Mucosa of rectum (tissue), 2 donors: ENCODE measurements around the gene DPP6.

Experiments
- H3K27ac ChIP-seq, 2 donors: one replicate each; pipeline ENCODE4 v1.7.0; 2013; ENCODE audit warnings: inconsistent platforms in 2 of 2, low read depth in 2 of 2, low read length in 2 of 2
- H3K27me3 ChIP-seq, 2 donors: one replicate each; pipeline ENCODE4 v1.7.0; 2013; ENCODE audit warnings: low read length in 2 of 2; ENCODE audit not compliant: control insufficient read depth in 2 of 2, insufficient read depth in 2 of 2
- H3K36me3 ChIP-seq, 2 donors: one replicate each; pipeline ENCODE4 v1.7.0; 2013; ENCODE audit warnings: low read length in 2 of 2; ENCODE audit not compliant: control insufficient read depth in 2 of 2, insufficient read depth in 2 of 2
- H3K4me1 ChIP-seq, 2 donors: one replicate each; pipeline ENCODE4 v1.7.0; 2013; ENCODE audit warnings: low read length in 2 of 2, mild to moderate bottlenecking in 1 of 2; ENCODE audit not compliant: control insufficient read depth in 2 of 2, insufficient read depth in 2 of 2
- H3K4me3 ChIP-seq, 2 donors: one replicate each; pipeline ENCODE4 v1.7.0; 2013; ENCODE audit warnings: low read length in 2 of 2
- H3K9ac ChIP-seq, 2 donors: one replicate each; pipeline ENCODE4 v1.7.0; 2013; ENCODE audit warnings: low read length in 2 of 2, low read depth in 1 of 2, mild to moderate bottlenecking in 1 of 2
- H3K9me3 ChIP-seq, 2 donors: one replicate each; pipeline ENCODE4 v1.7.0; 2013; ENCODE audit warnings: low read length in 2 of 2; ENCODE audit not compliant: control insufficient read depth in 2 of 2
- donor health status: healthy.
- donor health status: Normal muscosa, but diverticular disease.

DPP6 gene

GRCh38 chr7:154472343-154472742, 420.1 kb downstream of the DPP6 start:
- Histone ChIP-seq H3K9me3 (no peaks in the 10 kb centered on the region), H3K4me1 (no peaks in the 10 kb centered on the region), H3K36me3 (no peaks in the 10 kb centered on the region), H3K9ac (no peak overlapping the region), H3K27me3 (no peaks in the 10 kb centered on the region), H3K4me3 (no peak overlapping the region), H3K27ac (no peak overlapping the region)

- H3K9me3 ChIP-seq = no peaks in the 10 kb centered on the region
- no peaks in the 10 kb centered on the region for H3K27me3 ChIP-seq
- no peak overlapping the region for H3K9ac ChIP-seq
- H3K4me1 ChIP-seq = no peaks in the 10 kb centered on the region
- no peaks in the 10 kb centered on the region for H3K36me3 ChIP-seq
- no peak overlapping the region for H3K27ac ChIP-seq
- no peak overlapping the region for H3K4me3 ChIP-seq
Observed at GRCh38 chr7:154473360-154473759, 421.2 kb downstream of the DPP6 start.

- H3K27ac ChIP-seq = no peak overlapping the region
- no peak overlapping the region for H3K4me3 ChIP-seq
- no peaks in the 10 kb centered on the region for H3K4me1 ChIP-seq
- H3K9ac ChIP-seq = no peak overlapping the region
- H3K27me3 ChIP-seq = no peaks in the 10 kb centered on the region
- H3K36me3 ChIP-seq = no peaks in the 10 kb centered on the region
- H3K9me3 ChIP-seq = no peaks in the 10 kb centered on the region
Observed at GRCh38 chr7:154474903-154475520, 422.8 kb downstream of the DPP6 start.

- no peaks in the 10 kb centered on the region for H3K27me3 ChIP-seq
- H3K4me1 ChIP-seq = no peaks in the 10 kb centered on the region
- no peak overlapping the region for H3K4me3 ChIP-seq
- no peaks in the 10 kb centered on the region for H3K36me3 ChIP-seq
- H3K27ac ChIP-seq = no peak overlapping the region
- H3K9me3 ChIP-seq = no peaks in the 10 kb centered on the region
- no peak overlapping the region for H3K9ac ChIP-seq
Observed at GRCh38 chr7:154475864-154476263, 423.7 kb downstream of the DPP6 start.

GRCh38 chr7:154480817-154481216, 428.6 kb downstream of the DPP6 start:
- no peak overlapping the region for H3K4me3 ChIP-seq
- no peaks in the 10 kb centered on the region for H3K4me1 ChIP-seq
- no peaks in the 10 kb centered on the region for H3K27me3 ChIP-seq
- no peaks in the 10 kb centered on the region for H3K9me3 ChIP-seq
- H3K36me3 ChIP-seq = no peaks in the 10 kb centered on the region
- no peak overlapping the region for H3K27ac ChIP-seq
- H3K9ac ChIP-seq = no peak overlapping the region

GRCh38 chr7:154482863-154483262, 430.7 kb downstream of the DPP6 start:
- no peaks in the 10 kb centered on the region for H3K4me1 ChIP-seq
- no peaks in the 10 kb centered on the region for H3K9me3 ChIP-seq
- H3K9ac ChIP-seq = no peak overlapping the region
- no peak overlapping the region for H3K27ac ChIP-seq
- no peak overlapping the region for H3K4me3 ChIP-seq
- H3K36me3 ChIP-seq = no peaks in the 10 kb centered on the region
- H3K27me3 ChIP-seq = no peaks in the 10 kb centered on the region

GRCh38 chr7:154484406-154484805, 432.2 kb downstream of the DPP6 start:
- no peak overlapping the region for H3K27ac ChIP-seq
- no peaks in the 10 kb centered on the region for H3K9me3 ChIP-seq
- H3K4me3 ChIP-seq = no peak overlapping the region
- no peaks in the 10 kb centered on the region for H3K36me3 ChIP-seq
- no peaks in the 10 kb centered on the region for H3K27me3 ChIP-seq
- no peak overlapping the region for H3K9ac ChIP-seq
- no peaks in the 10 kb centered on the region for H3K4me1 ChIP-seq

GRCh38 chr7:154484943-154485342, 432.7 kb downstream of the DPP6 start:
- no peaks in the 10 kb centered on the region for H3K27me3 ChIP-seq
- no peaks in the 10 kb centered on the region for H3K9me3 ChIP-seq
- no peak overlapping the region for H3K9ac ChIP-seq
- H3K4me3 ChIP-seq = no peak overlapping the region
- H3K27ac ChIP-seq = no peak overlapping the region
- no peaks in the 10 kb centered on the region for H3K4me1 ChIP-seq
- no peaks in the 10 kb centered on the region for H3K36me3 ChIP-seq

GRCh38 chr7:154489897-154490296, 437.7 kb downstream of the DPP6 start:
- H3K4me3 ChIP-seq = no peak overlapping the region
- no peaks in the 10 kb centered on the region for H3K27me3 ChIP-seq
- H3K36me3 ChIP-seq = no peaks in the 10 kb centered on the region
- H3K9ac ChIP-seq = no peak overlapping the region
- H3K4me1 ChIP-seq = no peaks in the 10 kb centered on the region
- no peak overlapping the region for H3K27ac ChIP-seq
- H3K9me3 ChIP-seq = no peaks in the 10 kb centered on the region

GRCh38 chr7:154493594-154493993, 441.4 kb downstream of the DPP6 start:
- Histone ChIP-seq H3K4me1 (no peaks in the 10 kb centered on the region), H3K27me3 (no peaks in the 10 kb centered on the region), H3K9ac (no peak overlapping the region), H3K36me3 (no peaks in the 10 kb centered on the region), H3K9me3 (no peaks in the 10 kb centered on the region), H3K4me3 (no peak overlapping the region), H3K27ac (no peak overlapping the region)

- Histone ChIP-seq H3K9me3 (no peaks in the 10 kb centered on the region), H3K36me3 (no peaks in the 10 kb centered on the region), H3K27ac (no peak overlapping the region), H3K4me1 (no peaks in the 10 kb centered on the region), H3K4me3 (no peak overlapping the region), H3K9ac (no peak overlapping the region), H3K27me3 (no peaks in the 10 kb centered on the region)
Observed at GRCh38 chr7:154497751-154498150, 445.6 kb downstream of the DPP6 start.
